Lower leg skin (tissue), 4 donors: ENCODE data around the gene ANKRD52. TPM values are rescaled to one million over a fixed set of nuclear protein-coding genes. Genes with fewer than 3 reads are reported as not detected.

Experiments
- DNase-seq, 2 donors: peaks; one replicate each; pipeline ENCODE4 v3.0.0-alpha.2; 2019; ENCODE audit warnings: low spot score in 2 of 2
- H3K4me3 ChIP-seq: fragments of 200-600 bp; sonication (generic); 2 replicates; pipeline ENCODE4 v1.5.1; 2017; ENCODE audit warnings: mild to moderate bottlenecking, low read depth; ENCODE audit not compliant: poor library complexity, severe bottlenecking
- POLR2A ChIP-seq, 2 donors: fragments of 450-650 bp; IDR thresholded peaks; one replicate each; pipeline ENCODE4 v1.6.1; 2016 to 2017; ENCODE audit warnings: antibody characterized with exemption in 2 of 2, mild to moderate bottlenecking in 1 of 2, moderate library complexity in 1 of 2
- WGBS, 2 donors: methylation state at CpG; one replicate each; pipeline ENCODE4 v1.1.5; 2018; 5-methylcytosine and 5-hydroxymethylcytosine counted together
- intact Hi-C: fragments of 100-400 bp; cut with DNase I; formaldehyde crosslinking; loops from one replicate; pipeline ENCODE4 v1.15.0; 2023; ENCODE audit warnings: low total_unique reads
- total RNA-seq, 4 donors: library from RNA; depleted of rRNA; stranded (reverse); fragments of >200 nt; gene quantifications; one replicate each; pipeline ENCODE4 v1.1.0, GENCODE V29; 2016
- TF ChIP-seq, protein P1 (sequence below), 3 donors: fragments of 450-650 bp; IDR thresholded peaks; one replicate each; pipeline ENCODE4 v1.5.1; 2016; ENCODE audit warnings: antibody characterized with exemption in 3 of 3, mild to moderate bottlenecking in 3 of 3, moderate library complexity in 2 of 3

The ANKRD52 gene
- total RNA-seq, result 10 to 100 TPM; 15.6 to 22.3 (median 18.7) TPM

DNA sequence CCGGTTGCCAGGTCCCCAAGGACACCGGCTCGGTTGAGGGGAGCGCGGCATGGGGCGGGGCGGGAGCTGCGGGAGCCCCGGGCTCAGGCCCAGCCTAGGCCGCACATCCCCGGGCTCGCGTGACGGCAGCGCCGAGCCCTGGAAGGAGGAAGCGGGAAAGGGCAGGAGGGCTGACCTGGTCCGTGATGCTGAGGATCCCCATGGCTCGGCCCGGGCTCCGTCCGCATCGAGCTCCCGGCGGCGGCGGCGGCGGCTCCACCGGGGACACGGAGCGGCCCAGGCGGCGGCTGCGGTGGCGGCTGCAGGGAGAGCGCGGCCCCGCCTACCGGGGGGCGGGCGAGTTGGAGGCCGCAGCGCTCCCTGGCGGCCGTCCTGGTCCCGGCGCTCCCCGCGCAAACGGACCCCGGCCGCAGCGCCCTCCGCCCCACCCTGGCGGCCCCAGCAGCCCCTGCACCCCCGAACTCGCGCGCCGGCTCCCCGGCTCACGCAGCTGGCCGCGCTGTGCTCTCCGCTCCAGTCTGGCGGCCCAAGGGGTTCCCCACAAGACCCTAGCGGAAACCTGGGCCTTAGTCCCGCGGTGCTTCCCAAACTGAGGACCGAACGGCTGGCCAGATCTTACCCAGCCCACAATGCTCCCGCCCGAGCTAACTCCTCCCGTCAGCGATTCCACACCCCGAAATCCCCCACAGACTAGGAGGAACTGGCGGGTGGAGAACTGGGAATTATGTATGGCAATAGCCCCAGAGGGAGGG lies at the start of gene ANKRD52:
Gene ANKRD52 (minus strand): TSS at position 317 of the 752 bp plus-strand sequence. CDS start 115 bp downstream, at position 202.
- intact Hi-C loops, result no loop called here
- DNase-seq, result peak; percentile 52 to 93
- WGBS, 2 donors, result 0% methylated on average over 16 to 41 of the region's 78 CpGs
- TF ChIP-seq, protein P1, sequence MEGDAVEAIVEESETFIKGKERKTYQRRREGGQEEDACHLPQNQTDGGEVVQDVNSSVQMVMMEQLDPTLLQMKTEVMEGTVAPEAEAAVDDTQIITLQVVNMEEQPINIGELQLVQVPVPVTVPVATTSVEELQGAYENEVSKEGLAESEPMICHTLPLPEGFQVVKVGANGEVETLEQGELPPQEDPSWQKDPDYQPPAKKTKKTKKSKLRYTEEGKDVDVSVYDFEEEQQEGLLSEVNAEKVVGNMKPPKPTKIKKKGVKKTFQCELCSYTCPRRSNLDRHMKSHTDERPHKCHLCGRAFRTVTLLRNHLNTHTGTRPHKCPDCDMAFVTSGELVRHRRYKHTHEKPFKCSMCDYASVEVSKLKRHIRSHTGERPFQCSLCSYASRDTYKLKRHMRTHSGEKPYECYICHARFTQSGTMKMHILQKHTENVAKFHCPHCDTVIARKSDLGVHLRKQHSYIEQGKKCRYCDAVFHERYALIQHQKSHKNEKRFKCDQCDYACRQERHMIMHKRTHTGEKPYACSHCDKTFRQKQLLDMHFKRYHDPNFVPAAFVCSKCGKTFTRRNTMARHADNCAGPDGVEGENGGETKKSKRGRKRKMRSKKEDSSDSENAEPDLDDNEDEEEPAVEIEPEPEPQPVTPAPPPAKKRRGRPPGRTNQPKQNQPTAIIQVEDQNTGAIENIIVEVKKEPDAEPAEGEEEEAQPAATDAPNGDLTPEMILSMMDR (IDR thresholded peaks at IDR 0.05), result no peak
- TF ChIP-seq POLR2A (IDR thresholded peaks at IDR 0.05), result no peak
- peak within 1 kb of the TSS; percentile 63 for H3K4me3 ChIP-seq

DNA sequence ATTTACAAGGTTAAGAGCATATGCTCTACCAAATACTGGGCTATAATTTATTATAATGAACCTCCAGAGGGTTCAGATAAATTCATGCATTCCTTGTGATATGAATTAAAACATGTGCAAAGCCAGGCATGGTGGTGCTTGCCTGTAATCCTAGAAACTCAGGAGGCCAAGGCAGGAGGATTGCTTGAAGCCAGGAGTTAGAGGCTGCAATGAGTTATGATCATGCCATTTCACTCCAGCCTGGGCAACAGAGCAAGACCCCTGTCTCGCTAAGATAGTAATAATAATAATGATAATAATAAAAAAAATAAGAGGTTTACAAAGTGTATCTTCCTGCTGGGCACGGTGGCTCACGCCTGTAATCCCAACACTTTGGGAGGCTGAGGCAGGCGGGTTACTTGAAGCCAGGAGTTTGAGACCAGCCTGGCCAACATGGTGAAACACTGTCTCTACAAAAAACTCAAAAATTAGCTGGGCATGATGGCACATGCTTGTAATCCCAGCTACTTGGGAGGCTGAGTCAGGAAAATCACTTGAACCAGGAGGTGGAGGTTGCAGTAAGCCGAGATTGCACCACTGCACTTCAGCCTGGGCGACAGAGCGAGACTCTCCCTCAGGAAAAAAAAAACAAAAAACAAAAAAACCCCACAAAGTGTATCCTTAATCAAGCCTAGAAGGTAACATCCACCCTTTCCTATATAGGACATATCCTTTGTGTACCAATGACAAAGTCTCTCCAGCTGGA lies 49.2 kb upstream of the ANKRD52 start:
- DNase-seq, result no peak
- intact Hi-C loops, result no loop called here
- WGBS, 2 donors, result 87 to 97% methylated on average over 7 of the region's 7 CpGs
- TF ChIP-seq, protein P1 (IDR thresholded peaks at IDR 0.05), result no peak
- TF ChIP-seq POLR2A (IDR thresholded peaks at IDR 0.05), result no peak
- no peak overlapping the region for H3K4me3 ChIP-seq

DNA sequence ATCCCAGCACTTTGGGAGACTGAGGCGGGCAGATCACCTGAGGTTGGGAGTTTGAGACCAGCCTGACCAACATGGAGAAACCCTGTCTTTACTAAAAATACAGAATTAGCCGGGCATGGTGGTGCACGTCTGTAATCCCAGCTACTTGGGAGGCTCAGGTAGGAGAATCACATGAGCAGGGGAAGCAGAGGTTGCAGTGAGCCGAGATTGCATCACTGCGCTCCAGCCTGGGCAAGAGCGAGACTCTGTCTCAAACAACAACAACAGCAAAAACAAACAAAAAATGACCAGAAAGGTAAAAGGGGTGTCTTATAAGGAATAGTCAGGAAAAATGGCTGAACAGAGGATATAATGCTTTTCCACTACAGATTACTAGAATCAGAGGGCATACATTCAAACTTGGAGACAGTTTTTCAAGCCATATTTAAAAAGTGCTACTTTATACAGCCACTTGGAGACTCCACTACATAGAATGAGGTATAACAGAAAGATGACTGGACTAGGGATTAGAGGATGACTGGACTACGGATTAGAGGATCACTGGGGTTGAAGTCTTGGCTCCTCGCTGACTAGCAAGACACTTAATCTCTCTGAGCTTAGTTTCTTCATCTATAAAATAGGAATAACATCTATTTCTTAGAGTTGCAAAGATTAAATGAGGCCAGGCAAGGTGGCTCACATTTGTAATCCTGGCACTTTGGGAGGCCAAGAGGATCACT lies 46.8 kb upstream of the ANKRD52 start:
- TF ChIP-seq, protein P1 (IDR thresholded peaks at IDR 0.05), result no peak
- TF ChIP-seq POLR2A (IDR thresholded peaks at IDR 0.05), result no peak
- WGBS, 2 donors, result 91 to 94% methylated on average over 8 of the region's 8 CpGs
- H3K4me3 ChIP-seq, result no peak overlapping the region
- intact Hi-C loops, result no loop called here
- DNase-seq, result no peak

DNA sequence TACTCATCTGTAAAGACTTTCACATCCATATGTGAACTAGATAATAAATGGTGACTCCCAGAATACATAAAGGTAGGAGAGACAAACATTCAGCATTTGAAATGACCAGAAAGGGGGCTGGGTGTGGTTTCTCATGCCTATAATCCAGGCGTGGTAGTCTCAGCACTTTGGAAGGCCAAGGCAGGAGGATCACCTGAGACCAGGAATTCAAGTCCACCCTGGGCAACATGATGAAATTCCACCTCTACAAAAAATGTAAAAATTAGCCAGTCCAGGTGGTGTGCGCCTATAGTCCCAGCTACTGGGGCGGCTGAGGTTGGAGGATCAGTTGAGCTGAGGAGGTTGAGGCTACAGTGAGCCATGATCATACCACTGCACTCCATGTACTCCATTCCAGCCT lies 46.1 kb upstream of the ANKRD52 start:
- no peak overlapping the region for H3K4me3 ChIP-seq
- intact Hi-C loops, result no loop called here
- DNase-seq, result no peak
- TF ChIP-seq, protein P1 (IDR thresholded peaks at IDR 0.05), result no peak
- TF ChIP-seq POLR2A (IDR thresholded peaks at IDR 0.05), result no peak
- WGBS, 2 donors, result 90% methylated on average over 3 of the region's 3 CpGs

DNA sequence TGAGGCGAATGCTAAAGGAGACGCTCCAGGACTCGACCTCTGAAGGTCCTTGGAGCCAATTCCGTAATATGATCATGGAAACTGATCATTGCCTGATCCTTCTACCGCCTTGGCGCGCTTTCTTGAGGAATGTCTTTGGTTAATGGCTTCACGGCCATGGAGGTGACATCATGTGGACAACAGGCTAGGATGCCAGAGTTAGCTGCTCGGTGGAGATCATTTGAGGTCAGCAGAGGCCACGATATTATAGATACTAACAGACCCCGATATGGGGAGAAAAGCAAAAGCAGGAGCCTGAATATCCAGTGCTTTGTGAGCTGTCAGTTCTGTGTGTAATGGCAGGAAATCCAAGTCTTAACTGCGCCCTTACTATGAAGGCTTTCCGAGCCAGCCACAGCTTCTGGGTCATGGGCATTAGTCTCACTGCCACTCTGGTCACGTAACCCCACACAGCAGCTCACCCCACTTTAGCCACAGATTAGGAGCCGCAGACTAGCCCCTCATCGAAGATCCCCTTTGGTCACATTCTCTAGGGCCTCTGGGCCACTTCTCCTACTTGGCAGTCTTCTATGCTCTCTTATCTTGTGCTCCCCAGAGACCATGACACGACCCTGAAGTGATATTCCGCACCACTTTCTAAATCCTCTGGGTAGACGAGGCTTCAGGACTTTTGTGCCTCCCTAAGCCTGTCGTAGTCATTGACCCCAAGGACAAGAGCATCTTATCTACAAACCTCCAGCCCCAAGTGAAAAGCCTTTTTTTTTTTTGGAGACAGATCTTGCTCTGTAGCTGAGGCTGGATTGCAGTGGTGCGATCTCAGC lies 42.7 kb upstream of the ANKRD52 start:
- WGBS, 2 donors, result 36 to 39% methylated on average over 21 of the region's 21 CpGs
- DNase-seq, result no peak
- intact Hi-C loops, result no loop called here

More for the DNA sequence above, 42.7 kb upstream of the ANKRD52 start:
- no peak for TF ChIP-seq POLR2A (IDR thresholded peaks at IDR 0.05)
- TF ChIP-seq, protein P1 (IDR thresholded peaks at IDR 0.05), result no peak
- H3K4me3 ChIP-seq, result no peak overlapping the region
